Activated B cell treated with CpG ODN at 0.5 μM for 24 hours (primary cell): Measurements from ENCODE around the gene HLA-DOB. TPM values are rescaled to one million over a fixed set of nuclear protein-coding genes. Genes with fewer than 3 reads are reported as not detected.
A peak's percentile ranks its signal among the peaks of the same experiment; 100 is the strongest.

Source experiments
- ATAC-seq: fragments of 200-7000 bp; cut with Tn5 transposase; one replicate; pipeline ENCODE4 v1.10.0; 2021; ENCODE audit warnings: low read depth, mild to moderate bottlenecking, moderate library complexity
- CTCF ChIA-PET: fragments of 350-600 bp; sonication (Branson Sonifier 250); formaldehyde crosslinking; loops from one replicate; lab custom pipeline; 2021; ENCODE audit warnings: antibody characterized with exemption; lab: Charles Lee
- POLR2A ChIA-PET: fragments of 350-600 bp; sonication (Branson Sonifier 250); formaldehyde crosslinking; loops from one replicate; lab custom pipeline; 2021; ENCODE audit warnings: antibody characterized with exemption; lab: Charles Lee
- DNase-seq: peaks from one replicate; pipeline ENCODE4 v3.0.0; 2022
- H3K27ac Mint-ChIP-seq: one replicate; pipeline ENCODE4 v1.8.0; 2020; ENCODE audit warnings: mixed read lengths
- H3K27me3 Mint-ChIP-seq: one replicate; pipeline ENCODE4 v1.8.0; 2021; ENCODE audit warnings: mixed read lengths
- H3K36me3 Mint-ChIP-seq: one replicate; pipeline ENCODE4 v1.8.0; 2021; ENCODE audit warnings: low read depth, mixed read lengths
- H3K4me1 Mint-ChIP-seq: one replicate; pipeline ENCODE4 v1.8.0; 2021; ENCODE audit warnings: mixed read lengths
- H3K4me3 Mint-ChIP-seq: one replicate; pipeline ENCODE4 v1.8.0; 2020; ENCODE audit warnings: mild to moderate bottlenecking, mixed read lengths
- H3K9me3 Mint-ChIP-seq: one replicate; pipeline ENCODE4 v1.8.0; 2020; ENCODE audit warnings: mixed read lengths
- intact Hi-C: fragments of 100-400 bp; cut with micrococcal nuclease; formaldehyde crosslinking; loops from one replicate; pipeline ENCODE4 v1.15.1; 2024
- total RNA-seq: library from RNA; stranded (reverse); gene quantifications from 2 replicates; pipeline ENCODE4 v1.2.3, GENCODE V29; 2022
- TF ChIP-seq, protein P1 (sequence below): fragments of 200-600 bp; IDR thresholded peaks from one replicate; pipeline ENCODE4 v1.8.0; 2022; ENCODE audit warnings: antibody characterized with exemption, mild to moderate bottlenecking

HLA-DOB gene
- total RNA-seq, 1 donor from 2014 or later, result 101 TPM

DNA sequence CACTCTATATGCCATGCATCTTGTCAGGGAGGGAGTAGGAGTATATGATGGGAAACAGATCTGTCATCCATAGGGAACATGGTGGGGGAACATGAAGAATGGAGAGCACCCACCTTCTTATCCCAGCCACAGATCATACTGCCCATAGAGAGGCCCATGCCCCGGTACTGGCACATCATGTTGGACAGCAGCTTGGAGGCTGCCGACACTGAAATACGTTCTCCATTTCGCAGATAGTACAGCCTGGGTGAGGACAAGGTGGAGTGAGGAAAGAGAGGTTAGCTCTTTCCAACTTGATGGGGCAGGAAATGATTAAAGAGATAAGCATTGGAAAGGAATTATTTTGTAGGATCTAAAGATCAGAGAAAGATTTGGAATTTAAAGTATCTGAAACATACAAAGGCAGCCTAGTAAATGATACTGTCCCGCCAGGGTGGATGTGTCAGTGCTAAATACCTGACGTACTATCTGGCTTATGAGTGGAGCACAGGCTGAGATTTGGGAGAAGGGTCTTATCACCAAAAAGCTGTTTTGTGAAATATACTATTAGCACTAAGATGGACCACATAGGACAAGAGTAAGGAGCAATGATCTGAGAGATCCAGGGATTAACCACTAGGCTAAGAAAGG, 25.3 kb upstream of the HLA-DOB start:
- peaks cover 81% of the 10 kb centered on the region for H3K36me3 Mint-ChIP-seq
- POLR2A ChIA-PET, result interaction anchor here (0.6 to 11.9 kb wide), 11 partner anchors 9 to 231 kb away, joined by 3 to 904 read pairs (median 4); partner anchors contain the start of genes BRD2, HLA-DPA1, PSMB9 and TAP1
- CTCF ChIA-PET, result interaction anchor here (1.1 to 9.7 kb wide), 4 partner anchors 12 to 143 kb away, joined by 5 to 218 read pairs (median 110); partner anchors contain the start of genes PSMB9 and TAP1
- ATAC-seq (no peak), DNase-seq (no peak)
- H3K27ac Mint-ChIP-seq, result peak overlapping the region; percentile 100
- TF ChIP-seq, protein P1, sequence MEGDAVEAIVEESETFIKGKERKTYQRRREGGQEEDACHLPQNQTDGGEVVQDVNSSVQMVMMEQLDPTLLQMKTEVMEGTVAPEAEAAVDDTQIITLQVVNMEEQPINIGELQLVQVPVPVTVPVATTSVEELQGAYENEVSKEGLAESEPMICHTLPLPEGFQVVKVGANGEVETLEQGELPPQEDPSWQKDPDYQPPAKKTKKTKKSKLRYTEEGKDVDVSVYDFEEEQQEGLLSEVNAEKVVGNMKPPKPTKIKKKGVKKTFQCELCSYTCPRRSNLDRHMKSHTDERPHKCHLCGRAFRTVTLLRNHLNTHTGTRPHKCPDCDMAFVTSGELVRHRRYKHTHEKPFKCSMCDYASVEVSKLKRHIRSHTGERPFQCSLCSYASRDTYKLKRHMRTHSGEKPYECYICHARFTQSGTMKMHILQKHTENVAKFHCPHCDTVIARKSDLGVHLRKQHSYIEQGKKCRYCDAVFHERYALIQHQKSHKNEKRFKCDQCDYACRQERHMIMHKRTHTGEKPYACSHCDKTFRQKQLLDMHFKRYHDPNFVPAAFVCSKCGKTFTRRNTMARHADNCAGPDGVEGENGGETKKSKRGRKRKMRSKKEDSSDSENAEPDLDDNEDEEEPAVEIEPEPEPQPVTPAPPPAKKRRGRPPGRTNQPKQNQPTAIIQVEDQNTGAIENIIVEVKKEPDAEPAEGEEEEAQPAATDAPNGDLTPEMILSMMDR, result no peak
- H3K4me3 Mint-ChIP-seq, result peak overlapping the region; percentile 99
- no peaks in the 10 kb centered on the region for H3K9me3 Mint-ChIP-seq
- peaks cover 85% of the 10 kb centered on the region for H3K4me1 Mint-ChIP-seq
- intact Hi-C loops, result loop anchor here (5.0 kb wide), 1 partner anchor 575 kb away; the partner anchor contains the start of gene CUTA
- H3K27me3 Mint-ChIP-seq, result no peaks in the 10 kb centered on the region

DNA sequence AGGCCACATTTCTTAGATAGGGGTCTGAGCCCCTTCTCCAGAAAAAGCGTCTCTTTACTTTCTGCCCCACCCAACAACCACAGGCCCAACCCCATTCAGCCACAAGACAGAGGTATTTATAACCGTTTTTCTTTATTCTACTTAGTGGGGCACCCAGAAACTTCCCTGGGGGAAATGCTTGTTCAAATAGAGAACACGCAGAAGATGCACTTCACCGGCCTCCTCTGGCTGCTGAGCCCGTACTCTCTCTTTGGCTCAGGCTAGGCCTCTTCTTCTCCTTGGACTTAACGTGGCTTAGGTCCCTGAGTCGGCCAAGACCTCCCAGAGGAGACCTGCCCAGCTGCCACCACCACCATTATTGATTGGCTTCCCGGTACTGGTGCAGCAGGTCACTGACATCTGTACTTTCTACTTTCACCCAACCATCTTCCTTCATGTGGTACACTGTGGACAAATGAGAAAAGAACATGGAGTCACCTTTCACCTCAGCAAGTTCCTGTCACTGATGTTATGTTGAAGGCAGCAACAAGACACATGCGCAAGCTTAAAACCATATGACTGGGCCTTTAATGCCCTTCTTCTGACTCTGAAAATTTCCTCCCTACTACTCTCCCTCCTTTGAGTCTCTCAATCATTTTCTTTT, 23.9 kb upstream of the HLA-DOB start:
- peaks cover 80% of the 10 kb centered on the region for H3K36me3 Mint-ChIP-seq
- H3K9me3 Mint-ChIP-seq, result no peaks in the 10 kb centered on the region
- peak overlapping the region; percentile 61 for H3K4me3 Mint-ChIP-seq
- H3K27me3 Mint-ChIP-seq, result no peaks in the 10 kb centered on the region
- POLR2A ChIA-PET, result interaction anchor here (0.9 to 11.9 kb wide), 8 partner anchors 10 to 130 kb away, joined by 3 to 904 read pairs (median 18); partner anchors contain the start of genes BRD2, HLA-DMB, PSMB9 and TAP1
- DNase-seq (no peak), ATAC-seq (peak; percentile 4)
- intact Hi-C loops, result loop anchor here (5.0 kb wide), 1 partner anchor 577 kb away; the partner anchor contains the start of gene CUTA
- peaks cover 85% of the 10 kb centered on the region for H3K4me1 Mint-ChIP-seq
- H3K27ac Mint-ChIP-seq, result peak overlapping the region; percentile 100
- TF ChIP-seq, protein P1, result no peak
- CTCF ChIA-PET, result interaction anchor here (1.7 to 9.7 kb wide), 5 partner anchors 13 to 144 kb away, joined by 6 to 218 read pairs (median 44); partner anchors contain the start of genes PSMB9 and TAP1

DNA sequence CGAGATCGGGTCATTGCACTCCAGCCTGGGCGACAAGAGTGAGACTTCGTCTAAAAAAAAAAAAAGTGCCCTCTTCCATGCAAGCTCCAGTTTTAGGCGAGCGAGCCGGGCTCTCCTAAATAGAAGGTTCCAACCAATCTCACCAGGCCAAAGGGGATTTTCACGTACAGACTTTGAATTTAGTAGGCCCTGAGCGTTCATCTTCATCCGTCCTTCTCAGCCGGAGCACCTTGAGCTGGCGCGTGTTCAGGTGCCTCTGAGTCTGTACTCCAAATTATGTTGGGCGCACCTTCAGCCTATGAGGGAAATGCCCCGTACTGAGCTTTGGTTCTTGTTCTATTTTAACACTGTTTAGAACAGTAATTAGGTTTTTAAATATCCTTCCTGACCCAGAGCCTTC, 22.6 kb upstream of the HLA-DOB start:
- DNase-seq (no peak), ATAC-seq (no peak)
- H3K4me1 Mint-ChIP-seq, result peaks cover 84% of the 10 kb centered on the region
- CTCF ChIA-PET, result interaction anchor here (0.6 to 9.7 kb wide), 16 partner anchors 11 to 1884 kb away, joined by 3 to 218 read pairs (median 12); partner anchors contain the start of genes HLA-DMB, PSMB9 and TAP1
- H3K9me3 Mint-ChIP-seq, result no peaks in the 10 kb centered on the region
- H3K36me3 Mint-ChIP-seq, result peaks cover 80% of the 10 kb centered on the region
- H3K4me3 Mint-ChIP-seq, result peak overlapping the region; percentile 15
- TF ChIP-seq, protein P1, result no peak
- intact Hi-C loops, result no loop called here
- POLR2A ChIA-PET, result interaction anchor here (0.6 to 11.9 kb wide), 28 partner anchors 7 to 432 kb away, joined by 3 to 904 read pairs (median 10); partner anchors contain the start of genes BRD2, HLA-DMB, HLA-DOB and PSMB9
- no peaks in the 10 kb centered on the region for H3K27me3 Mint-ChIP-seq
- H3K27ac Mint-ChIP-seq, result peak overlapping the region; percentile 100

DNA sequence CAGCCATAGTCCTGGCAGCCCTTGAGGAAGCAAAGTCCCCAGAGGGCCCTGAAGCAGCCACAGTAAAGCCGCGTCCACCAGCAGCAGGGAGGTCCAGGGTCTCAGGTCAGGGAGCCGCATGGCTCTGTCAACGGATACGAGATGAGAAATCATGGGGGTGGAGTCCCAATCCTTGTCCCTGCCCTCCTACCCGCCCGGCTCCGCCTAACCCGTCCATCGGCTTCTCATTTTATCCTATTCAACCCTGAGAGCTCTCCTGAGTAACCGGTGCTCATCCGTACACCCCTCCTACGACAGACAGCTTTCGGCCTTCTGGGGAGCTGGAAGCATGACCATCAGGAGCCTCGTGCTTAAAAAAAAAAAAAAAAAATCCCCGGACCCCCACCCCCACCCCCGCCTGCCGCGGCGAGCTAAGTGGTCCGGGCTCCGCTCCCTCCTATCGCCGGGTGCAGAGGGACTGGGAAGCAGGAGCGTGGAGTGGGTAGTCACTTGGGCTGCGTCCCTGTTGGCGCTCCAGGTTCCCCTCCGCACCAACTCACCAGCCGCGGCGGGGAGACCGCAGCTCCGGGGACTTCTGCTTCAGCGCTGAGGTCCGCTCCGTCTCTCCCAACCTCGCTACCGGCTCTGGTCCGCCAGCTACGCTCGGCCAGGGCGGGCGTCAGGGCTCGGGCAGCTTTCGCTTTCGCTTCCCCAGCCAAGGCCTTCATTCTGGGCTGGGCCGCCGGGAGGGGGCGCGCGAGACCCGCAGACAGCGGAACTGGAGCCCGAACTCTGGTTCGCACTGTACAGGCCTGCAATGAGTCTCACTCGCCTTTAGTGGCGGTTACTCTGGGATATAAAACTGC, 21.5 kb upstream of the HLA-DOB start, which contains the start of gene TAP2:
Gene TAP2 (minus strand): TSS at position 626 of the 845 bp plus-strand sequence. CDS start 506 bp downstream, at position 120.
- peaks cover 80% of the 10 kb centered on the region for H3K36me3 Mint-ChIP-seq
- H3K27ac Mint-ChIP-seq, result peak within 1 kb of the TSS; percentile 100

More for the DNA sequence above, 21.5 kb upstream of the HLA-DOB start, which contains the start of gene TAP2:
- ATAC-seq (peak; percentile 82), DNase-seq (peak; percentile 98)
- Mint-ChIP-seq H3K9me3 (no peaks in the 10 kb centered on the region), H3K4me3 (peak within 1 kb of the TSS; percentile 92), H3K27me3 (no peaks in the 10 kb centered on the region), H3K4me1 (peaks cover 91% of the 10 kb centered on the region)
- POLR2A ChIA-PET, result interaction anchor here (0.6 to 11.9 kb wide), 69 partner anchors 9 to 1275 kb away, joined by 3 to 904 read pairs (median 5); partner anchors contain the start of genes BRD2, HLA-DMA, HLA-DMB and HLA-DOA
- CTCF ChIA-PET, result interaction anchor here (0.6 to 9.7 kb wide), 45 partner anchors 11 to 710 kb away, joined by 3 to 218 read pairs (median 5); partner anchors contain the start of genes ATF6B, HLA-DMA, HLA-DMB and HLA-DOB
- TF ChIP-seq, protein P1, result peak; percentile 23
- intact Hi-C loops, result loop anchor here (1.0 kb wide), 6 partner anchors 13 to 135 kb away; partner anchors contain the start of gene PSMB9
